GM19438 (cell line): ENCODE results near the gene NLRP3.
"Not testable (repeated sequence)": the region's sequence is repeated elsewhere in the genome, so short reads cannot be mapped to it uniquely, and the experiment has no call there.

Experiments used
- ATAC-seq: cut with Tn5 transposase; IDR thresholded peaks from one replicate; pipeline ENCODE4 v1.9.1; 2021; ENCODE audit warnings: low read depth; ENCODE audit not compliant: unreplicated experiment

Gene NLRP3

GRCh38 chr1:247465796-247466195 lies 49.8 kb downstream of the NLRP3 start:
- no peak for ATAC-seq

- no peak for ATAC-seq
Observed at GRCh38 chr1:247467129-247467528, 51.2 kb downstream of the NLRP3 start.

GRCh38 chr1:247468481-247469140 lies 52.6 kb downstream of the NLRP3 start:
- no peak for ATAC-seq

GRCh38 chr1:247469141-247469535 lies 53.2 kb downstream of the NLRP3 start:
- no peak for ATAC-seq

- not testable (repeated sequence) for ATAC-seq
Observed at GRCh38 chr1:247470942-247471429, 55.0 kb downstream of the NLRP3 start.

- no peak for ATAC-seq
Observed at GRCh38 chr1:247471445-247472016, 55.6 kb downstream of the NLRP3 start.

- no peak for ATAC-seq
Observed at GRCh38 chr1:247472035-247472434, 56.1 kb downstream of the NLRP3 start.

- ATAC-seq = no peak
Observed at GRCh38 chr1:247474367-247474766, 58.4 kb downstream of the NLRP3 start.

GRCh38 chr1:247475793-247476192 lies 59.8 kb downstream of the NLRP3 start:
- no peak for ATAC-seq

- ATAC-seq = not testable (repeated sequence)
Observed at GRCh38 chr1:247476328-247477058, 60.5 kb downstream of the NLRP3 start.

GRCh38 chr1:247482747-247483146 lies 66.8 kb downstream of the NLRP3 start:
- no peak for ATAC-seq

GRCh38 chr1:247487057-247487456 lies 71.1 kb downstream of the NLRP3 start:
- no peak for ATAC-seq

- no peak for ATAC-seq
Observed at GRCh38 chr1:247491328-247491727, 75.4 kb downstream of the NLRP3 start.

GRCh38 chr1:247493106-247493505 lies 77.1 kb downstream of the NLRP3 start:
- ATAC-seq = no peak

- ATAC-seq = no peak
Observed at GRCh38 chr1:247494767-247495166, 78.8 kb downstream of the NLRP3 start.

- ATAC-seq = no peak
Observed at GRCh38 chr1:247496581-247497285, 80.8 kb downstream of the NLRP3 start.
